HEK293T (cell line): ENCODE data around the gene KCNJ16.

ENCODE experiments used
- CTCF ChIA-PET: fragments of 350-600 bp; formaldehyde crosslinking; extraction: SDS; loops from one replicate; lab custom pipeline; 2021; ENCODE audit warnings: antibody characterized with exemption, inconsistent platforms; lab: Yijun Ruan, JAX
- POLR2A ChIA-PET: fragments of 350-600 bp; formaldehyde crosslinking; extraction: SDS; loops from one replicate; lab custom pipeline; 2020; ENCODE audit warnings: antibody characterized with exemption, inconsistent platforms; lab: Yijun Ruan, JAX
- DNase-seq: peaks from one replicate; pipeline ENCODE4 v3.0.0; 2012; ENCODE audit warnings: mixed read lengths; ENCODE audit errors: extremely low spot score
- ARNT ChIP-seq: fragments of 450-650 bp; IDR thresholded peaks from 2 replicates; pipeline ENCODE4 v1.6.1; 2017; ENCODE audit warnings: mild to moderate bottlenecking
- BHLHE40 ChIP-seq: fragments of 450-650 bp; IDR thresholded peaks from 2 replicates; pipeline ENCODE4 v1.6.1; 2016; ENCODE audit warnings: mild to moderate bottlenecking, moderate library complexity, borderline replicate concordance
- CTBP1 ChIP-seq: fragments of 450-650 bp; IDR thresholded peaks from 2 replicates; pipeline ENCODE4 v1.6.1; 2016; ENCODE audit warnings: borderline replicate concordance
- ELF4 ChIP-seq: fragments of 450-650 bp; IDR thresholded peaks from 2 replicates; pipeline ENCODE4 v1.6.1; 2017; ENCODE audit warnings: antibody characterized with exemption
- FOXA1 ChIP-seq: fragments of 450-650 bp; IDR thresholded peaks from 2 replicates; pipeline ENCODE4 v1.6.1; 2016; ENCODE audit warnings: mild to moderate bottlenecking
- FOXK2 ChIP-seq: fragments of 450-650 bp; IDR thresholded peaks from 2 replicates; pipeline ENCODE4 v1.6.1; 2016; ENCODE audit warnings: mild to moderate bottlenecking
- FOXM1 ChIP-seq: fragments of 450-650 bp; IDR thresholded peaks from 2 replicates; pipeline ENCODE4 v1.6.1; 2017; ENCODE audit warnings: mild to moderate bottlenecking, borderline replicate concordance
- HDGF ChIP-seq: fragments of 450-650 bp; IDR thresholded peaks from 2 replicates; pipeline ENCODE4 v1.6.1; 2017; ENCODE audit warnings: antibody characterized with exemption, borderline replicate concordance
- L3MBTL2 ChIP-seq: fragments of 450-650 bp; conservative IDR thresholded peaks from 2 replicates; pipeline ENCODE4 v1.6.1; 2016; ENCODE audit warnings: mild to moderate bottlenecking
- LEF1 ChIP-seq: fragments of 450-650 bp; IDR thresholded peaks from 2 replicates; pipeline ENCODE4 v1.6.1; 2017; ENCODE audit warnings: mild to moderate bottlenecking, borderline replicate concordance
- NFRKB ChIP-seq: fragments of 450-650 bp; IDR thresholded peaks from 2 replicates; pipeline ENCODE4 v1.6.1; 2016; ENCODE audit warnings: mild to moderate bottlenecking, moderate library complexity
- SP1 ChIP-seq: fragments of 450-650 bp; IDR thresholded peaks from 2 replicates; pipeline ENCODE4 v1.6.1; 2017
- SUZ12 ChIP-seq: fragments of 450-650 bp; IDR thresholded peaks from 2 replicates; pipeline ENCODE4 v1.6.1; 2016; ENCODE audit warnings: mild to moderate bottlenecking
- TARDBP ChIP-seq: fragments of 450-650 bp; IDR thresholded peaks from 2 replicates; pipeline ENCODE4 v1.6.1; 2016
- ZNF384 ChIP-seq: fragments of 450-650 bp; IDR thresholded peaks from 2 replicates; pipeline ENCODE4 v1.6.1; 2016
- TF ChIP-seq, protein P1 (sequence below): fragments of 450-650 bp; IDR thresholded peaks from 2 replicates; pipeline ENCODE4 v1.6.1; 2016

Gene KCNJ16

DNA sequence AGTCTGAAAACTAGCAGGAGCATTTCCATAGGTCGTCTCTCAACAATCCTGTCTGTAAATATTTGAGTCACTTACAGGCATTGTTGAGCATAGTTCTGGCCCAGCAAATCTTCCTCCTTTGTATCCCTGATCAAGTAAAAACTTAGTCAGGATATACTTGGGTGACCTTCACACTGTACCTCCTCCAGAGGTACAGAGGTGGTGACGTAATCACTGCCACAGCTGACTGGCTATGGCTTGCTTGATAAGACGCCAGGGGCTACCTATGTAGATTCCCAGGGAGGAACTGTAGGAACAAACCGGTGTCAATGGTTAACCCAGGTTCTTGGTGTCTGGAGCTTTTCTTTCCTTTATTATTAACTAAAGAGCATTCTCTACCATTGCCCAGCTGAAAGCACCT is at the start of gene KCNJ16:
Gene KCNJ16, plus strand, starts transcription at position 270 of the 400 bp plus-strand sequence. CDS start 56,863 bp downstream, outside the sequence.
- ChIA-PET POLR2A (no interaction called here), CTCF (no interaction called here)
- TF ChIP-seq CTBP1 (no peak), ELF4 (no peak), TARDBP (no peak), ARNT (no peak), FOXK2 (no peak)
- no peak for DNase-seq

DNA sequence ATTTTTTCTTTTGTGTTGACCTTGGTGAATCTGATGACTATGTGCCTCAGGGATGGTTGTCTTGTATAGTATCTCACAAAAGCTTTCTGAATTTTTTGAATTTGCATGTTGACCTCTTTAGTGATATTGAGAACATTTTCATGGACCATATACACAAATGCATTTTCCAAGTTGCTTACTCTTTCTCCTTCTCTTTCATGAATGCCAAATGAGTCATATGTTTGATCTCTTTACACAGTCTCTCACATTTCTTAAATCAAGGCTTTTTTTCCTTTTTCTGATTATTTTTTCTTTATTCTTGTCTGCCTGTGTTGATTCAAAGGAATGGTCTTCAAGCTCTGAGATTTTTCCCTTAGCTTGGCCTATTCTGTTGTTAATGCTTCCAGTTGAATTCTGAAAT is 46.6 kb upstream of the KCNJ16 start:
- ChIA-PET POLR2A (no interaction called here), CTCF (no interaction called here)
- TF ChIP-seq FOXA1 = no peak
- no peak for TF ChIP-seq FOXK2
- TF ChIP-seq, protein P1, sequence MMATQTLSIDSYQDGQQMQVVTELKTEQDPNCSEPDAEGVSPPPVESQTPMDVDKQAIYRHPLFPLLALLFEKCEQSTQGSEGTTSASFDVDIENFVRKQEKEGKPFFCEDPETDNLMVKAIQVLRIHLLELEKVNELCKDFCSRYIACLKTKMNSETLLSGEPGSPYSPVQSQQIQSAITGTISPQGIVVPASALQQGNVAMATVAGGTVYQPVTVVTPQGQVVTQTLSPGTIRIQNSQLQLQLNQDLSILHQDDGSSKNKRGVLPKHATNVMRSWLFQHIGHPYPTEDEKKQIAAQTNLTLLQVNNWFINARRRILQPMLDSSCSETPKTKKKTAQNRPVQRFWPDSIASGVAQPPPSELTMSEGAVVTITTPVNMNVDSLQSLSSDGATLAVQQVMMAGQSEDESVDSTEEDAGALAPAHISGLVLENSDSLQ = no peak
- TF ChIP-seq ELF4 = no peak
- TF ChIP-seq BHLHE40 = no peak
- no peak for TF ChIP-seq SP1
- no peak for TF ChIP-seq TARDBP
- TF ChIP-seq ZNF384 = no peak
- no peak for TF ChIP-seq LEF1
- TF ChIP-seq ARNT = no peak
- TF ChIP-seq SUZ12 = no peak
- no peak for TF ChIP-seq FOXM1
- no peak for TF ChIP-seq L3MBTL2
- no peak for TF ChIP-seq NFRKB
- no peak for TF ChIP-seq HDGF
- TF ChIP-seq CTBP1 = no peak
- no peak for DNase-seq

DNA sequence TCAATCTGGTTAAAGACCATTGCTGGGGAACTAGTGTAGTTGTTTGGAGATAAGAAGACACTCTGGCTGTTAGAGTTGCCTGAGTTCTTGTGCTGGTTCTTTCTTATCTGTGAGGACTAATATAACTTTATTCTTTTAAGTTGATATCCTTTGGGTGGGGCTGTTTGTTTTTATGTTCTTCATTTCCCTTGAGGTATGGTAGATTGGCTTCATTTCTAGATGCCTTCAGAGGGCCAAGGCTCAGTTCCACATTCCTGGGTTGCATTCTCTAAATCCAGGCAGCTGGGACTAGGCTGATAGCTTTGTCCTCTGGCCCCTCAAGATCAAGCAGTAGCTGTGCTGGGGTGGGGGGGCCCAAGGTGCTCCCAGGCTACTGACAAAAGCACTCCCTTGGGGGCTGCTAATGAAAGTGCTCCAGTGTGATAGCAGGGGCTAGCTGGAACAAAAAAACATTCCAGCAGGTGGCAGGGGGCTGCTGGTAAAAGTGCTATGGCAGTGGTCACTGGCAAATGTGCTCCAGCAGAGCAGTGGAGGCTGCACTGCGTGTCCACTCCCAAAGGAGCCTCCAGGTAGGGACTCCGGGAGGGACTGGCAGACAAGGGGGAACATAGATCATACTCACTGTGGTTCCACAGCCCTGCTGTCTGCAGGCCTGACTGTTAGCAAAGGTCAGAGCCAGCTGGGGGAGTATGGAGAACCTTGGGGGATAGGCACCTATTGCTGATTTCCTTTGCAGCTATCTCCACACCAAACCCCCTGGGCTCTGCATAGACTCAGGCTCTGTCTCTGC is 45.9 kb upstream of the KCNJ16 start:
- POLR2A ChIA-PET = no interaction called here
- CTCF ChIA-PET = no interaction called here
- TF ChIP-seq NFRKB (no peak), L3MBTL2 (no peak), SUZ12 (no peak), CTBP1 (no peak), ARNT (no peak), ZNF384 (no peak), FOXM1 (no peak), ELF4 (no peak), SP1 (no peak), HDGF (no peak), FOXA1 (no peak), BHLHE40 (no peak), FOXK2 (no peak), LEF1 (no peak), TARDBP (no peak)
- TF ChIP-seq, protein P1 = no peak

DNA sequence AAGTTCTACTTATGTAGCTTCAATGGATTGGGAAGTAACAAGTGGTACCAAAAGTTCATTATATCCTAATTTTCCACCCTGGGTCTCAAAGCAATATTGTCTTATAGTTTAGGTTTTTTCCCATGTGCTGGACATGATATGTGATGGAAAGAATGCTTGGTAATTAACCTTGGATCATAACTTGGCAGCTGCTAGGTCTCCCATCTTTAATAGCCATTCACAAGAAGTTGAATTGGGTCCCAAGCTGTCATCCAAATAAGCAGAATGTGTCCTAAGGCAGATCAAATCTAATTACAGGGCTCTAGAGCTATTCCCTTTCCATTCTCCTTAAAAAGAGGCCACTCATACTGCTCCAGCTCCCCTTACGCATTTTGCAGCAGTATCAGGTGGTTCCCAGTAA is 44.7 kb upstream of the KCNJ16 start:
- TF ChIP-seq BHLHE40 (no peak), LEF1 (no peak), FOXK2 (no peak), SUZ12 (no peak), TARDBP (no peak), SP1 (no peak)
- TF ChIP-seq, protein P1 = no peak
- no peak for DNase-seq
- POLR2A ChIA-PET = no interaction called here
- CTCF ChIA-PET = no interaction called here

More for the DNA sequence above, 45.9 kb upstream of the KCNJ16 start:
- DNase-seq = no peak

DNA sequence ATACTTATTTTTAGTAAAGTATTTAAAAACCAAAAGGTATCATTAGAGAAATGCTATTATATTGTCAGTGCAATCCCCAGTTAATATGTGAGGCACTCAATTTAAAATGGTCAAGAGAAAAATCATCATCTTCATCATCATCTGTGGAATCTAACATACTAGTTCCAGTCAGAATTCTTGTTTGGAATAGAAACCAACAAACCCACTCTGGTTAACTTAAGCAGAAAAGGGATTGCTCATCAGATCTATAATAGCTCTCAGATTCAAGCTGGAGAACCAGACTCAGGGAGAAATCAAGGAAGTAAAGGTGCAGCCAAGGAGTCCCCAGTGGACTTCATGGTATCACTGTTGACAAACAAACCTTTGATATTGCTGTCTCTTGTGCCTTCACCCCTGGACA is 43.7 kb upstream of the KCNJ16 start:
- TF ChIP-seq FOXM1 = no peak
- no peak for TF ChIP-seq FOXK2
- TF ChIP-seq L3MBTL2 = no peak
- TF ChIP-seq TARDBP = no peak
- TF ChIP-seq HDGF = no peak
- TF ChIP-seq NFRKB = no peak
- no peak for TF ChIP-seq SP1
- no peak for TF ChIP-seq CTBP1
- ChIA-PET CTCF (no interaction called here), POLR2A (no interaction called here)
- DNase-seq = no peak

DNA sequence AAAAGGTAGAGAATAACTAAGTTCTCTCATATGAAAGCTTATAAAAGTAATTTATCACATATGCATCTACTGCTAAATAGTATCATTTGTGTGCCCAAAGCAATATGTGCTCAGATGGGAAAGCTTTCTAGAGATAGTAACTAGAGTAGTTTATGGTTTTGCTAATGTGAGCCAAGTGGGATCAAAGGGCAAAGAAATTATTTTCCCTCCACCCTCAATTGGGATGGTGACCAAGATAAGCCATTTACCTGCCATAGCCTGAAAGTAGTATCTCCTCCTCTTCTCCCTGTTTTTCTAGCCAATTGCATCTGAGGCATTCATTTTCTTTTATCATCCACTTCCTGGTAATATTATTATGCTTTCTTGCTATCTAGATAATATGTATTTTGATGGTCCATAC is 41.9 kb upstream of the KCNJ16 start:
- CTCF ChIA-PET = no interaction called here
- TF ChIP-seq, protein P1 = no peak
- TF ChIP-seq SUZ12 = no peak
- no peak for TF ChIP-seq HDGF
- no peak for TF ChIP-seq BHLHE40
- no peak for TF ChIP-seq NFRKB
- no peak for TF ChIP-seq FOXM1
- TF ChIP-seq SP1 = no peak
- TF ChIP-seq TARDBP = no peak
- no peak for TF ChIP-seq LEF1
- no peak for TF ChIP-seq ELF4
- no peak for TF ChIP-seq L3MBTL2
- TF ChIP-seq ZNF384 = no peak
- TF ChIP-seq FOXK2 = no peak
- TF ChIP-seq ARNT = no peak
- no peak for TF ChIP-seq FOXA1
- no peak for TF ChIP-seq CTBP1
- POLR2A ChIA-PET = no interaction called here
- DNase-seq = no peak
